IMR-90 (cell line): ENCODE measurements around the gene MYH9.

Source experiments
- CEBPB ChIP-seq: IDR thresholded peaks from 2 replicates; pipeline ENCODE4 v1.6.1; 2012; ENCODE audit warnings: low read depth, low read length, improper control_type of control experiment
- CTCF ChIP-seq: conservative IDR thresholded peaks from 2 replicates; pipeline ENCODE4 v1.5.1; 2012; ENCODE audit warnings: mild to moderate bottlenecking, low read depth, low read length, improper control_type of control experiment
- FOS ChIP-seq: fragments of 150-350 bp; IDR thresholded peaks from 2 replicates; pipeline ENCODE4 v1.6.1; 2016; ENCODE audit warnings: low read depth, low read length
- MAZ ChIP-seq: IDR thresholded peaks from 2 replicates; pipeline ENCODE4 v1.6.1; 2012; ENCODE audit warnings: low read depth, mild to moderate bottlenecking, low read length, improper control_type of control experiment, moderate library complexity, borderline replicate concordance
- MXI1 ChIP-seq: IDR thresholded peaks from 2 replicates; pipeline ENCODE4 v1.6.1; 2012; ENCODE audit warnings: low read depth, mild to moderate bottlenecking, low read length, moderate library complexity, borderline replicate concordance
- POLR2A ChIP-seq: IDR thresholded peaks from 2 replicates; pipeline ENCODE4 v1.6.1; 2012; ENCODE audit warnings: mild to moderate bottlenecking, low read depth, low read length
- RCOR1 ChIP-seq: IDR thresholded peaks from 2 replicates; pipeline ENCODE4 v1.6.1; 2012; ENCODE audit warnings: mild to moderate bottlenecking, low read length, improper control_type of control experiment; ENCODE audit not compliant: insufficient replicate concordance
- RFX5 ChIP-seq: IDR thresholded peaks from 2 replicates; pipeline ENCODE4 v1.8.0; 2012; ENCODE audit warnings: low read depth, mild to moderate bottlenecking, low read length, moderate library complexity
- SMC3 ChIP-seq: fragments of 150-350 bp; IDR thresholded peaks from 2 replicates; pipeline ENCODE4 v1.6.1; 2016; ENCODE audit warnings: low read depth, mild to moderate bottlenecking, antibody characterized with exemption, low read length, moderate library complexity
- USF2 ChIP-seq: fragments of 150-350 bp; IDR thresholded peaks from 2 replicates; pipeline ENCODE4 v1.6.1; 2017; ENCODE audit warnings: mild to moderate bottlenecking, antibody characterized with exemption, low read length, low read depth

- TF ChIP-seq FOS (no peak), CTCF (no peak), MAZ (no peak), POLR2A (peak; percentile 35; the same call in 1 of the 2 replicates), SMC3 (no peak), RFX5 (no peak), CEBPB (no peak), MXI1 (no peak), USF2 (no peak), RCOR1 (no peak)
Measured at GRCh38 chr22:36355362-36355761, 32.4 kb downstream of the MYH9 start.
